LNCaP clone FGC (cell line): ENCODE measurements around the gene CLOCK.
A peak's percentile ranks its signal among the peaks of the same experiment; 100 is the strongest.
"Not testable (repeated sequence)": the region's sequence is repeated elsewhere in the genome, so short reads cannot be mapped to it uniquely, and the experiment has no call there.

Experiments used
- DNase-seq: peaks from one replicate; pipeline ENCODE4 v3.0.0-alpha.2; 2011; ENCODE audit warnings: low read depth
- H3K4me3 ChIP-seq: 2 replicates; pipeline ENCODE4 v1.5.1; 2011; ENCODE audit warnings: mild to moderate bottlenecking, low read depth, low read length, control low read depth
- TF ChIP-seq, protein P1 (sequence below): IDR thresholded peaks from 2 replicates; pipeline ENCODE4 v1.5.1; 2012; ENCODE audit warnings: mild to moderate bottlenecking; ENCODE audit not compliant: control insufficient read depth, insufficient read depth; ENCODE audit errors: extremely low read depth

The CLOCK gene, protein sequence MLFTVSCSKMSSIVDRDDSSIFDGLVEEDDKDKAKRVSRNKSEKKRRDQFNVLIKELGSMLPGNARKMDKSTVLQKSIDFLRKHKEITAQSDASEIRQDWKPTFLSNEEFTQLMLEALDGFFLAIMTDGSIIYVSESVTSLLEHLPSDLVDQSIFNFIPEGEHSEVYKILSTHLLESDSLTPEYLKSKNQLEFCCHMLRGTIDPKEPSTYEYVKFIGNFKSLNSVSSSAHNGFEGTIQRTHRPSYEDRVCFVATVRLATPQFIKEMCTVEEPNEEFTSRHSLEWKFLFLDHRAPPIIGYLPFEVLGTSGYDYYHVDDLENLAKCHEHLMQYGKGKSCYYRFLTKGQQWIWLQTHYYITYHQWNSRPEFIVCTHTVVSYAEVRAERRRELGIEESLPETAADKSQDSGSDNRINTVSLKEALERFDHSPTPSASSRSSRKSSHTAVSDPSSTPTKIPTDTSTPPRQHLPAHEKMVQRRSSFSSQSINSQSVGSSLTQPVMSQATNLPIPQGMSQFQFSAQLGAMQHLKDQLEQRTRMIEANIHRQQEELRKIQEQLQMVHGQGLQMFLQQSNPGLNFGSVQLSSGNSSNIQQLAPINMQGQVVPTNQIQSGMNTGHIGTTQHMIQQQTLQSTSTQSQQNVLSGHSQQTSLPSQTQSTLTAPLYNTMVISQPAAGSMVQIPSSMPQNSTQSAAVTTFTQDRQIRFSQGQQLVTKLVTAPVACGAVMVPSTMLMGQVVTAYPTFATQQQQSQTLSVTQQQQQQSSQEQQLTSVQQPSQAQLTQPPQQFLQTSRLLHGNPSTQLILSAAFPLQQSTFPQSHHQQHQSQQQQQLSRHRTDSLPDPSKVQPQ

DNA sequence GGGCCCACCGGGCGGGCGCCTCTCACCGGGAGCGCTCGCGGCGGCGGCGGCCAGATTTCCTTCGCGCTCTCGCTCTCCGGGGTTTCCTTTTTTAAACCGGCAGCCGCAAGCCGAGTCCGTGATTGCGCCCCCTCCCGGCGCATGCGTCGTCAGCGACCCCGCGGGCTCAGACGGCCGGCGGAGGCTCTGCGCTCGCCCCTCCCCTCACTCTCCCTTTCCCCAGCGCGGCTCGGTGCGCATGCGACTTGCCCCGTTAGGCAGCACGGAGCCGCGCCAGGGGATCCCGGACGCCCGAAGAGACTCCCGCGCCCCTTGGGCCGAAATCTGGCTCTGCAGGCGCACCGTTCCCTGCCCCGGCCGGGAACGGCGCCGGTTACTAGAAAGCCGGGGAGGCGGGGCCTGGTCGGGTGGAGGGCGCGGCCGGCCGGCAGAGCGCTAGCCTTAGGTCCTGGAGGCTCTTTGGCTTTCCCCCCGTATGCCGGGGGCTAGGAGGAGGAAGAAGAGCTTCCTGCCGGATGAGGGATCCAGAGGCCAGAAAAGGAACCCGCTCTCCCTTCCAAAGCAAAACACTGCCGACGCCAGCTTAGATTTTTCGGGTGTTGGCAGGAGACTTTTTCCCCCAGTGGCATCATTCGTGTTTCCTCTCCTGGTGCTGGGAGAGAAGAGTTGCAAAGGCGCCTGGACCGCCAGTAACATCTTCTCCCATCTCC is at the start of gene CLOCK:
TSS of gene CLOCK (minus strand) at position 154 of the 710 bp plus-strand sequence. CDS start 64,124 bp downstream, outside the sequence.
- peak within 1 kb of the TSS; percentile 81 for H3K4me3 ChIP-seq
- no peak for DNase-seq
- TF ChIP-seq, protein P1, sequence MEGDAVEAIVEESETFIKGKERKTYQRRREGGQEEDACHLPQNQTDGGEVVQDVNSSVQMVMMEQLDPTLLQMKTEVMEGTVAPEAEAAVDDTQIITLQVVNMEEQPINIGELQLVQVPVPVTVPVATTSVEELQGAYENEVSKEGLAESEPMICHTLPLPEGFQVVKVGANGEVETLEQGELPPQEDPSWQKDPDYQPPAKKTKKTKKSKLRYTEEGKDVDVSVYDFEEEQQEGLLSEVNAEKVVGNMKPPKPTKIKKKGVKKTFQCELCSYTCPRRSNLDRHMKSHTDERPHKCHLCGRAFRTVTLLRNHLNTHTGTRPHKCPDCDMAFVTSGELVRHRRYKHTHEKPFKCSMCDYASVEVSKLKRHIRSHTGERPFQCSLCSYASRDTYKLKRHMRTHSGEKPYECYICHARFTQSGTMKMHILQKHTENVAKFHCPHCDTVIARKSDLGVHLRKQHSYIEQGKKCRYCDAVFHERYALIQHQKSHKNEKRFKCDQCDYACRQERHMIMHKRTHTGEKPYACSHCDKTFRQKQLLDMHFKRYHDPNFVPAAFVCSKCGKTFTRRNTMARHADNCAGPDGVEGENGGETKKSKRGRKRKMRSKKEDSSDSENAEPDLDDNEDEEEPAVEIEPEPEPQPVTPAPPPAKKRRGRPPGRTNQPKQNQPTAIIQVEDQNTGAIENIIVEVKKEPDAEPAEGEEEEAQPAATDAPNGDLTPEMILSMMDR: peak; percentile 49

DNA sequence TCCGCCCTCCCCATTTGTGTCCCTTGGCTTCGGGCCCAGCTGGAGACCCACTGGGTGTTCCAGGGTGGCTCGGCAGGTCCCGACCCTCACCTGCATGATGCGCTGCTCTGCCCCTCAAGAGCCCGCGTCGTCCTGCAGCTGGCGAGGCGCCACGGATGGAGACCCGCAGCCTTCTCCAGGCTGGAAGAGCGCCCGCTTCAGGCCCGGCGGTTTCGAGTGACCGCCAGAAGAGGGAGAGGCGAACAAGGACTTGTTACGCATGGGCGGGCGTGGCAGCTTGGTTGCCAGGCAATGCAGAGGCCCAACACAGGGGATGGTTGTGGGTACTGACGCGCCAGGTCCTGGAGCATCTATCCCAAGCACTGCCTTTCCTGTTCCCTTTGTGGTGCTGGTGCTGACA is 45.3 kb upstream of the CLOCK start, which contains the start of gene PDCL2:
TSS of gene PDCL2 (minus strand) at position 232 of the 400 bp plus-strand sequence. CDS start at position 96, 136 bp downstream.
- no peak within 1 kb of the TSS for H3K4me3 ChIP-seq
- TF ChIP-seq, protein P1: no peak
- DNase-seq: no peak

DNA sequence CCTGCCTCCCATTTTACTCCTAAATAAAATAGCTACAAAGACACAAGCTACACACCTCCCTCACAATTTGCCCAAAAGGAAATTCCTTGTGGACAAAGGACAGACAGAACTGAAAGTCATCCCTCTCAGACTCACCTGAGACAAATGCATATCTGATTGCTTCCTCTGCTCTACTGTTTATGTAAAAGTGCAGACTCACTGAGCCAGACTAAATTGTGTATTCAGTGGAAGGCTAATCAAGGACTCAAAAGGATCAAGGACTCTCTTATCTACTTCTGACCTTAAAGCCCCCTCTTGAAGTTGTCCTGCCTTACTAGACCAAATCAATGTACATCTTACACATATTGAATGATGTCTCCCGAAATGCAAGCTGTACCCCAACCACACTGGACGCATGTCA is 41.5 kb upstream of the CLOCK start:
- no peak overlapping the region for H3K4me3 ChIP-seq
- no peak for DNase-seq
- TF ChIP-seq, protein P1: no peak

DNA sequence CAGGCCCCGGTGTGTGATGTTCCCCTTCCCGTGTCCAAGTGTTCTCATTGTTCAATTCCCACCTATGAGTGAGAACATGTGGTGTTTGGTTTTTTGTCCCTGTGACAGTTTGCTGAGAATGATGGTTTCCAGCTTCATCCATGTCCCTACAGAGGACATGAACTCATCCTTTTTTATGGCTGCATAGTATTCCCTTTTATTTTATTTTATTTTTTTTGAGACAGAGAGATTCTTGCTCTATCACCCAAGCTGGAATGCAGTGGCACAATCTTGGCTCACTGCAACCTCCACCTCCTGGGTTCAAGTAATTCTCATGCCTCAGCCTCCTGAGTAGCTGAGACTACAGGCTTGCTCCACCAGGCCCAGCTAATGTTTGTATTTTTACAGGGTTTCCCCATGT is 36.1 kb upstream of the CLOCK start:
- H3K4me3 ChIP-seq, DNase-seq: not testable (repeated sequence)

DNA sequence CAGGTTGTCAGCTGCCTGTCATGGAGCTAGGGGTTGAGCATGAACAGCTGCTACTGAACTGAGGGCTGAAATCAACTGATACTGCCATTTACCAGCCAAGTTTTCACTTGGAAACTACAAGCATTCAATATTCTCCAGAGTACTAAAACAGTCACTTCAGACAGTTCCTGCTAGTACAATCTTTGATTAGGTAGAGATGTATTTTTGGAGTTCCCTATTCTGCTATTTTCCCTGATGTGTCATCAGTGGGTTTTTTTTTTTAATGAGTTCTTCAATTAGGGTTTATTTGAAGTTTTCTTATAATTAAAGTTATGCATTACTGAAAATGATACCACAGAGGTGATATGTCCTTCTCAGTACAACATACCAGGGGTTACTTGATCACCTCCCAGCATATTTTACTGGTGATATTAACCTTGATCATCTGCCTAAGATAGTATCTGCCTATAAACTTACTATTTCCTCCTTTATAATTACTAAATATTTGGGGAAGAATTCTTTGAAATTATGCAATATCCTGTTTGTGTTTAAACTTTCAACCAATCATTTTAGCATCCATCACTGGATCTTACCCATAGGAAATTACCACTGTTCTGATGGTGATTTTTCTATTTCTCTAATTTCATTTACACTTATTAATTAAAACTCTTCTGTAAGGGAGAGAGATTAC is 31.8 kb upstream of the CLOCK start:
- H3K4me3 ChIP-seq: no peak overlapping the region
- DNase-seq: peak; percentile 2
- TF ChIP-seq, protein P1: no peak

DNA sequence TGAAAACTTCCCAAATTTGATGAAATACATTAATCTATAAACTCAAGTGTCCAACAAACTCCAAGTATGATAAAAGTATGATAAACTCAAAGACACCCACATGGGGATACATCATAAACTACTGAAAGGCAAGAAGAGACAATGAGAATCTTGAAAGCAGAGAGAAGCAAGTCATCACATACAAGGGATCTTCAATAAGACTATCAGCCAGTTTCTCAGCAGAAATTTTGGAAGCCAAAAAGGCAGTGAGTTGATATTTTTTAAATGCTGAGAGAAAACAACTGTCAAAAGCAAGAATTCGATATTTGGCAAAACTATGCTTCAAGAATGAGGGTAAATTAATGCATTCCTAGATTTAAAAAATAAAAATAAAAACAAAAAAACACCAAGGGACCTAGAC is 28.8 kb upstream of the CLOCK start:
- TF ChIP-seq, protein P1: no peak
- H3K4me3 ChIP-seq: no peak overlapping the region

DNA sequence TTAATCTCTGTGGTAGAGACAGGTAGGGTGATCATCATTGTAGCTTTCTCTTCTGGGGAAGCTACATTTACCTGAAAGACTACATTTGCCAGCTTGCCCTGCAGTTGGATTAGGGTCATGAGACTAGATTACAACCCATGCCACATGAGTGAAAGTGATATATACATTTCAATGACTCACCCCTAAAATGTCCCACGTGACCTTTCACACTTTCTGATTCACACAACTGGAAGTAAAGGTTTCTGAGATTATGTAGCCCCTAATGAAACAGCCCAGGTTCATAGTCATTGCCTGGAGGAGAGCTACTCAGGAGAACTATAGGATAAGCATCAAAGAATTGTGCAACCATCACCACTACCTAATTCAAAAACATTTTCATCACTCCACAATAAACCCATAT is 27.5 kb upstream of the CLOCK start:
- no peak for DNase-seq
- no peak overlapping the region for H3K4me3 ChIP-seq
- TF ChIP-seq, protein P1: no peak

More for the DNA sequence above, 28.8 kb upstream of the CLOCK start:
- DNase-seq: no peak
